B cell (primary cell): ENCODE measurements around the gene CD8B.
"Not testable (repeated sequence)": the region's sequence is repeated elsewhere in the genome, so short reads cannot be mapped to it uniquely, and the experiment has no call there.

Experiments
- CTCF ChIP-seq: fragments of 200-600 bp; IDR thresholded peaks from one replicate; pipeline ENCODE4 v1.8.0; 2022; ENCODE audit warnings: antibody characterized with exemption, mild to moderate bottlenecking
- EZH2 ChIP-seq: IDR thresholded peaks from 2 replicates; pipeline ENCODE4 v1.6.1; 2012; ENCODE audit warnings: borderline replicate concordance, low read depth, mild to moderate bottlenecking, moderate library complexity, low read length; ENCODE audit not compliant: insufficient read depth, poor library complexity, severe bottlenecking

- not testable (repeated sequence) for TF ChIP-seq CTCF, EZH2
Measured at GRCh38 chr2:86861175-86861574, 511 bp downstream of the CD8B start.
